Stimulated activated CD4-positive, alpha-beta T cell treated with anti-CD3 and anti-CD28 coated beads, Interleukin-12 subunit alpha, Interleukin-12 subunit beta, amount 100 ng/mL, for 24 hours (primary cell): ENCODE results near the gene TESK2.
A peak's percentile ranks its signal among the peaks of the same experiment; 100 is the strongest.

ENCODE experiments used
- DNase-seq, 2 experiments: peaks; one replicate each; pipeline ENCODE4 v3.0.0-alpha.2; 2020; ENCODE audit warnings: low read depth in 2 of 2

The TESK2 gene

GRCh38 chr1:45304311-45305081 is 186.5 kb downstream of the TESK2 start:
- DNase-seq: no peak

DNA sequence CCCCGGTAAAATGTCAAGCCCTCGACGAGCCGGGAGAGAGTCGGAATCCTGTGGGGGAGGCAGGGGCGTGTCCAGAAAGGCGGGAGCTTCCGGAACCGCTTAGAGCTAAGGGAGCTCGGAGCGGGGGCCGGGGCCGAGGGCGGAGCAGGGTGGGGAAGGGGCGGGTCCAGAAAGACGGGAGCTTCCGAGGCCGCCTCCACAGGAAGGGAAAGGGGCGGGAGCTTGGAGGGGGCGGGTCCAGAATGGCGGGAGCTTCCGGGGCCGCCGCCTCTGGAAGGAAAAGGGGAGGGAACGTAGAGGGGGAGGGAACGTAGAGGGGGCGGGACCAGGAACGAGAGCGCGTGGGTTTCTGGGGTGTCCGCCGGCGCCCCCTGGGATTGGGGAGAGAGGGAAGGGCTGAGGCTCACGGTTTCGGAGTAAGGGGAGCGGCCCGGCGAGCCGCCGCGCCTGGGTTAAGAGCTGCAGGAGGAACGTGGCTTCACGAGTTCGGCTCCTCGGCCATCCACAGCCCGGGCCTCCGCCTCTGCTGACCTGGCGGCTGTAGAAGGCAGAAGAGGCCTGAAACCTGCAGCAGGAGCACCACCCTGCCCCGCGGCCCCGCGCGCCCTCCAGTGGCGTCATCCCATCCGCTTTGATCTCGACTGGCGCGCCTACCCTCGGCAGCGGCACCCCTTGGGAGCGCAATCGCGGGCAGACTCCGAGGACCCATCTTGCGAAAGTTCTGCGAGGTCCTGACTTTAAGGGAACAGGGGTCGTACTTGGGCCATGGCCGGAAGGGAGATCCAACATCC is 187.2 kb downstream of the TESK2 start:
- DNase-seq: peak; percentile 98 to 100

GRCh38 chr1:45302505-45303150 is 188.3 kb downstream of the TESK2 start:
- DNase-seq: no peak

DNA sequence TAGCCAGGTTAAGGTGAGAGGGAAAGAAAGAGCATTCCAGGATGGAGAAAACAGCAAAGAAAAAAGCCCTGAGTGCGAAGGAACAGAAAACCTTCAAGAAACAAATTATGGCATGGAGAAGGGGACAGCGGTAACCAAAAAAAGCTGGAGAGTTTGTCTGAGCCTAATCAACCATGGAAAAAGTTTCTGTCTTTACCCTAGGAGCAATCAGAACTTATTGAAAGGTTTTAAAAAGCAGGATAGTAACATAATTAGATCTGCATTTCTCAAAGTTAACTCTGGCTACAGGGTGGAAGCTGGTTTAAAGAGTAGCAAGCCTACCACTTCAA is 190.3 kb downstream of the TESK2 start:
- DNase-seq: no peak

GRCh38 chr1:45299981-45300668 is 190.8 kb downstream of the TESK2 start:
- DNase-seq: peak in 1 of 2 experiments; percentile 12

DNA sequence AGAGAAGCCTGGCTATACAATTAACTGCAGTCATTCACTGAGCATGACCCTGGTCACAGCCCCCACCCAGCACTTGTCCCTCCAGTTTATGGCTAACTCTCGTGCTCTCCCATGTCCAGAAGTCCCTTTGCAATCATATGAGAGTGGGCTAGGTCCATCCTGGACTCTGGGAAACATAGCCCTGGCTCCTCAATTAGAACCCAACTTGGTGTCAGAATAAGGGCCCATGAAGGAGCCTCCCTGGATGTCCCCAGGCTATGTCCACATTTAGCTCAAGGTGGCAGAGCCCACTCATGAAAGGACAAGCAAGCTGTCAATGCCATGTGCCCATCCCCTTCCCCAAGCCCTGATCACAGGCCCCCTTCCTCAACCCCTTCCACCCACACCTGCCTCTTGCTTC is 191.7 kb downstream of the TESK2 start:
- no peak for DNase-seq

DNA sequence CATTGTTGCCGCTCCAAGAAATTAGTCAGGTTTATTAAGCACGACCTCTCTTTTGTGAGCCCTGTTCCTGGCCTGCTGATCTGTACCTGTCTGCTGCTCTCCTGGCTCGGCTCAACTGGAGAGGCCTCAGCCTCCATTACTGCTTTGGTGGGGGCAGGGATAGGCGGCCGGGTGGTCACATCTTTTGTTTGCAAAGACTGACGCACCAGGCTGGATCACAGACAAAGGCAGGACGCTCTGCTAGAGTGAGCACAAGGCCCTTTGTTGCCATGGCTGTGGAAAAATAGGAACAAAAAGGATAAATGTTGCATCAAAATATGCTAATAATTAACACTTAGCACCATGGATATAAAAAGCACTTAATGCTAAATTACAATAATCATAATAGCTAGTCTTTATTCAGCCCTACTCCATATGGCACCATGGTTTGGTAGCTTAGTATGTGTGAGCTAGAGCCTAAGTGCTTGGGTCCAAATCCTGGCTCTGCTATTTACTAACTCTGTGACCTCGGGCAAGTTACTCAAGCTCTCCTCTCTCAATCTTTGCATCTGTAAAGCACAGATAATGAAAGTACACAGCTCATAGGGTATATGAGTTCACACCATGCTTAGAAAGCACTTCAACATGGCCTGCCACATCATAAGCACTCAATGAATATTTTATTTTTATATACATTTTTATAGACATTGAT is 193.2 kb downstream of the TESK2 start:
- no peak for DNase-seq
